Measurements from ENCODE around the gene PRXL2B. TPM values are rescaled to one million over a fixed set of nuclear protein-coding genes. Genes with fewer than 3 reads are reported as not detected.

PRXL2B gene
- total and polyA plus RNA-seq, 2 experiments from 2014 or later, result 25.5 to 44.0 TPM

- Histone ChIP-seq H4K20me1 (replicated peaks; ENCODE audit: insufficient read depth) (no peaks in the 10 kb centered on the region), H3K4me2 (no peak overlapping the region), H3K27me3 (ENCODE audit: insufficient read depth) (no peaks in the 10 kb centered on the region), H3K79me2 (replicated peaks; ENCODE audit: insufficient read depth) (no peaks in the 10 kb centered on the region), H3K9me2 (ENCODE audit: insufficient read depth) (no peaks in the 10 kb centered on the region), H3K4me3 (no peak overlapping the region), H2AFZ (no peak overlapping the region), H3K36me3 (ENCODE audit: insufficient read depth) (no peaks in the 10 kb centered on the region), H3K4me1 (ENCODE audit: insufficient read depth) (no peaks in the 10 kb centered on the region; the same call in 1 of the 2 replicates), H3F3A (replicated peaks; ENCODE audit: low read depth) (no peaks in the 10 kb centered on the region), H3K27ac (ENCODE audit: low read depth) (no peak overlapping the region)
- H3K9me3 Mint-ChIP-seq, result no peaks in the 10 kb centered on the region
- no peak for TF ChIP-seq CREB1 (CRISPR knock-in tag; IDR thresholded peaks at IDR 0.05; ENCODE audit: low read depth)
- no peaks in the 10 kb centered on the region for H3K4me1 Mint-ChIP-seq
- H3K27ac Mint-ChIP-seq, result no peak overlapping the region
- no peaks in the 10 kb centered on the region for H3K36me3 Mint-ChIP-seq (ENCODE audit: low read depth)
- no peak overlapping the region for H3K4me3 Mint-ChIP-seq
- ATAC-seq (no peak), DNase-seq (ENCODE audit: low spot score) (no peak)
- peaks cover 4% of the 10 kb centered on the region for H3K27me3 Mint-ChIP-seq (ENCODE audit: insufficient read depth, low read depth, poor library complexity)
Observed at GRCh38 chr1:2606396-2606880, 19.9 kb downstream of the PRXL2B start.

GRCh38 chr1:2606881-2607621 is 20.5 kb downstream of the PRXL2B start:
- no peaks in the 10 kb centered on the region for H3K79me2 ChIP-seq (replicated peaks; ENCODE audit: insufficient read depth)

More at GRCh38 chr1:2606881-2607621, 20.5 kb downstream of the PRXL2B start:
- Mint-ChIP-seq H3K27me3 (ENCODE audit: insufficient read depth, low read depth, poor library complexity) (peaks cover 4% of the 10 kb centered on the region), H3K36me3 (ENCODE audit: low read depth) (no peaks in the 10 kb centered on the region), H3K4me1 (no peaks in the 10 kb centered on the region), H3K9me3 (no peaks in the 10 kb centered on the region), H3K4me3 (no peak overlapping the region), H3K27ac (no peak overlapping the region)
- no peaks in the 10 kb centered on the region for H3K27me3 ChIP-seq (ENCODE audit: insufficient read depth)
- no peak overlapping the region for H3K4me3 ChIP-seq
- no peaks in the 10 kb centered on the region for H3F3A ChIP-seq (replicated peaks; ENCODE audit: low read depth)
- no peaks in the 10 kb centered on the region for H3K9me2 ChIP-seq (ENCODE audit: insufficient read depth)
- TF ChIP-seq CTCF (conservative IDR thresholded peaks at IDR 0.05; ENCODE audit: low read depth in 2 of 2) (peak in 1 of 2 experiments; percentile 19; a peak in 1 of 4 replicates), ZNF462 (CRISPR knock-in tag; IDR thresholded peaks at IDR 0.05) (no peak), NANOG (IDR thresholded peaks at IDR 0.05; ENCODE audit: borderline replicate concordance) (no peak), CREB1 (CRISPR knock-in tag; IDR thresholded peaks at IDR 0.05; ENCODE audit: low read depth) (no peak)
- ATAC-seq (no peak), DNase-seq (ENCODE audit: low spot score) (no peak)
- no peaks in the 10 kb centered on the region for H4K20me1 ChIP-seq (replicated peaks; ENCODE audit: insufficient read depth)
- H3K4me2 ChIP-seq, result no peak overlapping the region
- H3K27ac ChIP-seq (ENCODE audit: low read depth), result no peak overlapping the region
- no peak overlapping the region for H2AFZ ChIP-seq
- H3K36me3 ChIP-seq (ENCODE audit: insufficient read depth), result no peaks in the 10 kb centered on the region
- no peaks in the 10 kb centered on the region; the same call in 1 of the 2 replicates for H3K4me1 ChIP-seq (ENCODE audit: insufficient read depth)
